ENCODE results near the gene OPN1SW.

Gene OPN1SW

GRCh38 chr7:128758553-128758952 is 17.0 kb downstream of the OPN1SW start:
- H3K4me3 ChIP-seq (ENCODE audit: low read depth, low read length), result no peak overlapping the region
- peaks cover 92% of the 10 kb centered on the region for H3K36me3 ChIP-seq (ENCODE audit: control insufficient read depth, insufficient read depth, low read length)
- no peak overlapping the region for H3K9ac ChIP-seq (ENCODE audit: low read depth, low read length)
- H3K27ac ChIP-seq (ENCODE audit: low read depth, low read length), result no peak overlapping the region
- no peaks in the 10 kb centered on the region for H3K4me1 ChIP-seq (ENCODE audit: control insufficient read depth, insufficient read depth, low read length)
- no peaks in the 10 kb centered on the region for H3K27me3 ChIP-seq (ENCODE audit: control insufficient read depth, insufficient read depth, low read length)
- no peaks in the 10 kb centered on the region for H3K9me3 ChIP-seq (ENCODE audit: control insufficient read depth, insufficient read depth, low read length)

- Histone ChIP-seq H3K4me1 (ENCODE audit: control insufficient read depth, insufficient read depth, low read length) (no peaks in the 10 kb centered on the region), H3K36me3 (ENCODE audit: control insufficient read depth, insufficient read depth, low read length) (peaks cover 94% of the 10 kb centered on the region), H3K9me3 (ENCODE audit: control insufficient read depth, insufficient read depth, low read length) (no peaks in the 10 kb centered on the region), H3K9ac (ENCODE audit: low read depth, low read length) (no peak overlapping the region), H3K27ac (ENCODE audit: low read depth, low read length) (no peak overlapping the region), H3K4me3 (ENCODE audit: low read depth, low read length) (no peak overlapping the region), H3K27me3 (ENCODE audit: control insufficient read depth, insufficient read depth, low read length) (no peaks in the 10 kb centered on the region)
These were observed 18.4 kb downstream of the OPN1SW start for GRCh38 chr7:128757203-128757602.

- H3K27me3 ChIP-seq (ENCODE audit: control insufficient read depth, insufficient read depth, low read length), result no peaks in the 10 kb centered on the region
- peaks cover 94% of the 10 kb centered on the region for H3K36me3 ChIP-seq (ENCODE audit: control insufficient read depth, insufficient read depth, low read length)
- H3K4me1 ChIP-seq (ENCODE audit: control insufficient read depth, insufficient read depth, low read length), result no peaks in the 10 kb centered on the region
- H3K9ac ChIP-seq (ENCODE audit: low read depth, low read length), result no peak overlapping the region
- H3K27ac ChIP-seq (ENCODE audit: low read depth, low read length), result no peak overlapping the region
- H3K4me3 ChIP-seq (ENCODE audit: low read depth, low read length), result no peak overlapping the region
- no peaks in the 10 kb centered on the region for H3K9me3 ChIP-seq (ENCODE audit: control insufficient read depth, insufficient read depth, low read length)
These were observed 19.6 kb downstream of the OPN1SW start for GRCh38 chr7:128755819-128756476.

- peaks cover 97% of the 10 kb centered on the region for H3K36me3 ChIP-seq (ENCODE audit: control insufficient read depth, insufficient read depth, low read length)
- no peak overlapping the region for H3K4me3 ChIP-seq (ENCODE audit: low read depth, low read length)
- H3K9ac ChIP-seq (ENCODE audit: low read depth, low read length), result no peak overlapping the region
- H3K27ac ChIP-seq (ENCODE audit: low read depth, low read length), result no peak overlapping the region
- H3K9me3 ChIP-seq (ENCODE audit: control insufficient read depth, insufficient read depth, low read length), result no peaks in the 10 kb centered on the region
- H3K4me1 ChIP-seq (ENCODE audit: control insufficient read depth, insufficient read depth, low read length), result no peaks in the 10 kb centered on the region
- H3K27me3 ChIP-seq (ENCODE audit: control insufficient read depth, insufficient read depth, low read length), result no peaks in the 10 kb centered on the region
These were observed 20.3 kb downstream of the OPN1SW start for GRCh38 chr7:128755075-128755818.

- H3K36me3 ChIP-seq (ENCODE audit: control insufficient read depth, insufficient read depth, low read length), result peaks cover 98% of the 10 kb centered on the region
- H3K27ac ChIP-seq (ENCODE audit: low read depth, low read length), result no peak overlapping the region
- no peaks in the 10 kb centered on the region for H3K27me3 ChIP-seq (ENCODE audit: control insufficient read depth, insufficient read depth, low read length)
- no peak overlapping the region for H3K4me3 ChIP-seq (ENCODE audit: low read depth, low read length)
- no peak overlapping the region for H3K9ac ChIP-seq (ENCODE audit: low read depth, low read length)
- H3K4me1 ChIP-seq (ENCODE audit: control insufficient read depth, insufficient read depth, low read length), result no peaks in the 10 kb centered on the region
- no peaks in the 10 kb centered on the region for H3K9me3 ChIP-seq (ENCODE audit: control insufficient read depth, insufficient read depth, low read length)
These were observed 23.3 kb downstream of the OPN1SW start for GRCh38 chr7:128752251-128752650.

GRCh38 chr7:128747327-128748079 is 28.1 kb downstream of the OPN1SW start:
- Histone ChIP-seq H3K4me3 (ENCODE audit: low read depth, low read length) (no peak overlapping the region), H3K27me3 (ENCODE audit: control insufficient read depth, insufficient read depth, low read length) (no peaks in the 10 kb centered on the region), H3K9ac (ENCODE audit: low read depth, low read length) (no peak overlapping the region), H3K4me1 (ENCODE audit: control insufficient read depth, insufficient read depth, low read length) (no peaks in the 10 kb centered on the region), H3K27ac (ENCODE audit: low read depth, low read length) (no peak overlapping the region), H3K36me3 (ENCODE audit: control insufficient read depth, insufficient read depth, low read length) (peaks cover 50% of the 10 kb centered on the region), H3K9me3 (ENCODE audit: control insufficient read depth, insufficient read depth, low read length) (no peaks in the 10 kb centered on the region)

- Histone ChIP-seq H3K36me3 (ENCODE audit: control insufficient read depth, insufficient read depth, low read length) (peaks cover 36% of the 10 kb centered on the region), H3K9me3 (ENCODE audit: control insufficient read depth, insufficient read depth, low read length) (no peaks in the 10 kb centered on the region), H3K9ac (ENCODE audit: low read depth, low read length) (no peak overlapping the region), H3K4me3 (ENCODE audit: low read depth, low read length) (no peak overlapping the region), H3K4me1 (ENCODE audit: control insufficient read depth, insufficient read depth, low read length) (peaks cover 7% of the 10 kb centered on the region; the same call in 1 of the 2 replicates), H3K27me3 (ENCODE audit: control insufficient read depth, insufficient read depth, low read length) (no peaks in the 10 kb centered on the region), H3K27ac (ENCODE audit: low read depth, low read length) (no peak overlapping the region)
These were observed 29.9 kb downstream of the OPN1SW start for GRCh38 chr7:128745706-128746105.

GRCh38 chr7:128744366-128744905 is 31.2 kb downstream of the OPN1SW start:
- H3K36me3 ChIP-seq (ENCODE audit: control insufficient read depth, insufficient read depth, low read length), result peaks cover 25% of the 10 kb centered on the region
- H3K4me1 ChIP-seq (ENCODE audit: control insufficient read depth, insufficient read depth, low read length), result peaks cover 7% of the 10 kb centered on the region; the same call in 1 of the 2 replicates
- no peaks in the 10 kb centered on the region for H3K27me3 ChIP-seq (ENCODE audit: control insufficient read depth, insufficient read depth, low read length)
- H3K27ac ChIP-seq (ENCODE audit: low read depth, low read length), result no peak overlapping the region
- no peaks in the 10 kb centered on the region for H3K9me3 ChIP-seq (ENCODE audit: control insufficient read depth, insufficient read depth, low read length)
- H3K4me3 ChIP-seq (ENCODE audit: low read depth, low read length), result no peak overlapping the region
- no peak overlapping the region for H3K9ac ChIP-seq (ENCODE audit: low read depth, low read length)

- H3K4me3 ChIP-seq (ENCODE audit: low read depth, low read length), result no peak overlapping the region
- peaks cover 10% of the 10 kb centered on the region for H3K4me1 ChIP-seq (ENCODE audit: control insufficient read depth, insufficient read depth, low read length)
- peaks cover 13% of the 10 kb centered on the region for H3K36me3 ChIP-seq (ENCODE audit: control insufficient read depth, insufficient read depth, low read length)
- H3K9me3 ChIP-seq (ENCODE audit: control insufficient read depth, insufficient read depth, low read length), result no peaks in the 10 kb centered on the region
- no peak overlapping the region for H3K9ac ChIP-seq (ENCODE audit: low read depth, low read length)
- H3K27me3 ChIP-seq (ENCODE audit: control insufficient read depth, insufficient read depth, low read length), result no peaks in the 10 kb centered on the region
- no peak overlapping the region for H3K27ac ChIP-seq (ENCODE audit: low read depth, low read length)
These were observed 32.4 kb downstream of the OPN1SW start for GRCh38 chr7:128743112-128743772.

- Histone ChIP-seq H3K9me3 (ENCODE audit: control insufficient read depth, insufficient read depth, low read length) (no peaks in the 10 kb centered on the region), H3K27me3 (ENCODE audit: control insufficient read depth, insufficient read depth, low read length) (no peaks in the 10 kb centered on the region), H3K27ac (ENCODE audit: low read depth, low read length) (no peak overlapping the region), H3K4me1 (ENCODE audit: control insufficient read depth, insufficient read depth, low read length) (peaks cover 10% of the 10 kb centered on the region), H3K9ac (ENCODE audit: low read depth, low read length) (no peak overlapping the region), H3K36me3 (ENCODE audit: control insufficient read depth, insufficient read depth, low read length) (peaks cover 3% of the 10 kb centered on the region), H3K4me3 (ENCODE audit: low read depth, low read length) (no peak overlapping the region)
These were observed 33.4 kb downstream of the OPN1SW start for GRCh38 chr7:128742206-128742605.

All from HUES48 (cell line).